Measurements from ENCODE around the gene KLRF2.

The KLRF2 gene

GRCh38 chr12:9943240-9943639 lies 62.0 kb downstream of the KLRF2 start:
- Histone ChIP-seq H3K9me2 (replicated peaks; ENCODE audit: insufficient read depth, low read length) (no peaks in the 10 kb centered on the region), H3K9ac (ENCODE audit: low read length) (no peak overlapping the region), H3K36me3 (ENCODE audit: low read length) (no peaks in the 10 kb centered on the region), H3K27me3 (ENCODE audit: low read length) (no peaks in the 10 kb centered on the region), H4K20me1 (ENCODE audit: low read depth, low read length) (no peaks in the 10 kb centered on the region), H3K79me2 (ENCODE audit: insufficient read depth, low read length) (no peaks in the 10 kb centered on the region), H3K9me3 (ENCODE audit: insufficient read depth, low read length) (no peaks in the 10 kb centered on the region), H3K27ac (ENCODE audit: low read depth, low read length) (no peak overlapping the region), H3F3A (ENCODE audit: insufficient read depth) (no peaks in the 10 kb centered on the region), H2AFZ (ENCODE audit: low read depth, low read length, severe bottlenecking) (no peak overlapping the region), H3K4me3 (ENCODE audit: insufficient read depth, low read length, poor library complexity, severe bottlenecking) (no peak overlapping the region), H3K4me2 (ENCODE audit: low read depth, low read length, poor library complexity, severe bottlenecking) (no peak overlapping the region)
- no peak for TF ChIP-seq EZH2phosphoT487 (conservative IDR thresholded peaks at IDR 0.05; ENCODE audit: low read length)
- TF ChIP-seq CTCF (IDR thresholded peaks at IDR 0.05; ENCODE audit: insufficient read depth, low read length, poor library complexity, severe bottlenecking), result no peak

- H3K9ac ChIP-seq (ENCODE audit: low read length), result no peak overlapping the region
- H3K27me3 ChIP-seq (ENCODE audit: low read length), result no peaks in the 10 kb centered on the region
- no peaks in the 10 kb centered on the region for H4K20me1 ChIP-seq (ENCODE audit: low read depth, low read length)
- no peak overlapping the region for H3K4me3 ChIP-seq (ENCODE audit: insufficient read depth, low read length, poor library complexity, severe bottlenecking)
- H3F3A ChIP-seq (ENCODE audit: insufficient read depth), result no peaks in the 10 kb centered on the region
- H3K9me3 ChIP-seq (ENCODE audit: insufficient read depth, low read length), result no peaks in the 10 kb centered on the region
- TF ChIP-seq EZH2phosphoT487 (conservative IDR thresholded peaks at IDR 0.05; ENCODE audit: low read length) (no peak), CTCF (IDR thresholded peaks at IDR 0.05; ENCODE audit: insufficient read depth, low read length, poor library complexity, severe bottlenecking) (no peak)
- H3K27ac ChIP-seq (ENCODE audit: low read depth, low read length), result no peak overlapping the region
- H3K4me2 ChIP-seq (ENCODE audit: low read depth, low read length, poor library complexity, severe bottlenecking), result no peak overlapping the region
- no peaks in the 10 kb centered on the region for H3K9me2 ChIP-seq (replicated peaks; ENCODE audit: insufficient read depth, low read length)
- no peaks in the 10 kb centered on the region for H3K36me3 ChIP-seq (ENCODE audit: low read length)
- no peak overlapping the region for H2AFZ ChIP-seq (ENCODE audit: low read depth, low read length, severe bottlenecking)
- no peaks in the 10 kb centered on the region for H3K79me2 ChIP-seq (ENCODE audit: insufficient read depth, low read length)
Measured at GRCh38 chr12:9944391-9944790, 63.1 kb downstream of the KLRF2 start.
